Subcutaneous adipose tissue (tissue), 4 donors: ENCODE data around the gene RECK. TPM values are rescaled to one million over a fixed set of nuclear protein-coding genes. Genes with fewer than 3 reads are reported as not detected.

Source experiments
- total RNA-seq, 4 donors: library from RNA; depleted of rRNA; stranded (reverse); fragments of >200 nt; gene quantifications; one replicate each; pipeline ENCODE4 v1.1.0, GENCODE V29; 2016
- TF ChIP-seq, protein P1 (sequence below): fragments of 450-650 bp; IDR thresholded peaks from one replicate; pipeline ENCODE4 v1.5.1; 2016; ENCODE audit warnings: low read depth, mild to moderate bottlenecking, control low read depth, antibody characterized with exemption, moderate library complexity

Gene RECK
- total RNA-seq, 4 donors from 2014 or later: 17.0 to 28.0 (median 21.2) TPM

DNA sequence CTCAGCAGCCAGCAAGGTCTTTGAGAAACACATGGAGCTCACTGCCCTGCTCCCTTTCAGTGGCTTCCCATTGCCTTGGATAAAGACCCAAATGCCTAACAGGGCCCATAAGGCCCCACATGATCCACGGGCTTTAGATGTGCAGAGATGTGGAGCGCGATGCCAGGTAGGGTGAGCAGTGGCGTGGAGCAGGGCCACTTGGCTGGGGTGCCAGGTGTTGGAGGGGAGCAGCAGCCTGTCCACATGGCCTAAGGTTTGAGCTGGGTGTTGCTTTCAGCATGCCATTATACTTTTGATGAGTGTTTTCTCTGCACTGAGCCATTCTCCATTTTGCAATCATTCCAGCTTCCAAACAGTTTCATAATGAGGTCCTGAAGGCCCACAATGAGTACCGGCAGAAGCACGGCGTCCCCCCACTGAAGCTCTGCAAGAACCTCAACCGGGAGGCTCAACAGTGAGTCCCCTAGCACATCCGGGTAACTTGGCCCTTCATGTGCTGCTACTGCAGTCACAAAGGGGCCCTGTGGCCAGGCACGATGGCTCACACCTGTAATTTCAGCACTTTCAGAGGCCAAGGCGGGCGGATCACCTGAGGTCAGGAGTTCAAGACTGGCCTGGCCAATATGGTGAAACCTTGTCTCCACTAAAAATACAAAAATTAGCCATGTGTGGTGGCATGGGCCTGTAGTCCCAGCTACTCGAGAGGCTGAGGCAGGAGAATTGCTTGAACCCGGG, 110.9 kb downstream of the RECK start:
- TF ChIP-seq, protein P1, sequence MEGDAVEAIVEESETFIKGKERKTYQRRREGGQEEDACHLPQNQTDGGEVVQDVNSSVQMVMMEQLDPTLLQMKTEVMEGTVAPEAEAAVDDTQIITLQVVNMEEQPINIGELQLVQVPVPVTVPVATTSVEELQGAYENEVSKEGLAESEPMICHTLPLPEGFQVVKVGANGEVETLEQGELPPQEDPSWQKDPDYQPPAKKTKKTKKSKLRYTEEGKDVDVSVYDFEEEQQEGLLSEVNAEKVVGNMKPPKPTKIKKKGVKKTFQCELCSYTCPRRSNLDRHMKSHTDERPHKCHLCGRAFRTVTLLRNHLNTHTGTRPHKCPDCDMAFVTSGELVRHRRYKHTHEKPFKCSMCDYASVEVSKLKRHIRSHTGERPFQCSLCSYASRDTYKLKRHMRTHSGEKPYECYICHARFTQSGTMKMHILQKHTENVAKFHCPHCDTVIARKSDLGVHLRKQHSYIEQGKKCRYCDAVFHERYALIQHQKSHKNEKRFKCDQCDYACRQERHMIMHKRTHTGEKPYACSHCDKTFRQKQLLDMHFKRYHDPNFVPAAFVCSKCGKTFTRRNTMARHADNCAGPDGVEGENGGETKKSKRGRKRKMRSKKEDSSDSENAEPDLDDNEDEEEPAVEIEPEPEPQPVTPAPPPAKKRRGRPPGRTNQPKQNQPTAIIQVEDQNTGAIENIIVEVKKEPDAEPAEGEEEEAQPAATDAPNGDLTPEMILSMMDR: no peak

DNA sequence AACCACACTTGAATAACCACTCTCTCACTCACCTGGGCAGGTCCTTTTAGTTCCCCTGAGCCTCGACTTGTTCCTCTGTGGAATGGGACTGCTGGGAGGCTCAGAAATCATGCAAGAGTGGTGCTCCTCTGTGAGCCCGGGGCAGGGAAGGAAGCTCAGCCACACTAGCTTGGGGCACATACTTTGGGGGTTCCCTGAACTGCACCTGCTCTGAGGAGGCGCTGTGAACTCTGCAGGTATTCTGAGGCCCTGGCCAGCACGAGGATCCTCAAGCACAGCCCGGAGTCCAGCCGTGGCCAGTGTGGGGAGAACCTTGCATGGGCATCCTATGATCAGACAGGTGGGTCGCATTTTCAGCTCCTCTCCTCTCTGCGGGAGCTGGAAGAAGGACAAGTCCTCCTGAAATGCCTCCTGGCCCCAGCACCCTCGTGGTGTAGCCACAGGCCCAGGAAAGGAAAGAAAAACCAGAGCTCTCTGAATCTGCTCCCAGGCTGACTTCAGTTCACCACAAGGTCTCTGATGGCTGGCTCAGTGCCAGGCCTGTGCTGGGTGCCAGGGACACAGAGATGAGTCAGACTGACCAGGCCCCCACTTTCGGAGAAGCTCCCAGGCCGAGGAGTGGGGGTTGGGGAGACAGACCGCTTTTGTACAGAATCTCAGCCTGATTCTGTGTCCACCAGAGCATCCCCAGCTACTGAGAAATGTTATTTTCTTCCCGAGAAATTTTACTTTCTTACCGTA, 111.8 kb downstream of the RECK start:
- TF ChIP-seq, protein P1: no peak

DNA sequence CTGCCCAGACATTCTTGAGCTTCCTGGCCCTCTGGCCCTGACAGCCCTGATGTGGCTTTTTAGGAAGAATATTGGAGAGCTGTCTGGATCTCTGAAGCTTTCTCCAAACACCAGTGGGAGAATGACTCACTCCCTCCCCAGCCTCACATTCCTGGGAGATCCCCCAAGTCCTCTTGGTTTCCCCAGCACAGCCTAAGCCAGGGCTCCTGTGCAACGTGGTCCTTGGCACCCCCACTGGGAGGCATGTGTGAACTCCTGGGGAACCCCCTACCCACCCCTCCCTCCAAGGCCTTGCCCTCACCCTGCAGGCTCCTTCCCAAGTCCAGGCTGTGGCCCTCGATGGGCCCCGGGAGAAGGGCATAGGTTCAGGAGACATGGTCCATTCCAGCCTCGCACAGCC, 112.5 kb downstream of the RECK start:
- TF ChIP-seq, protein P1: no peak

GRCh38 chr9:36150574-36151315, 114.0 kb downstream of the RECK start:
- TF ChIP-seq, protein P1: no peak

- TF ChIP-seq, protein P1: no peak
Measured at GRCh38 chr9:36151316-36152210, 114.8 kb downstream of the RECK start.

- TF ChIP-seq, protein P1: no peak
Measured at GRCh38 chr9:36152741-36153438, 116.2 kb downstream of the RECK start.
